Panc1 (cell line): Measurements from ENCODE around the gene PARP8. TPM values are rescaled to one million over a fixed set of nuclear protein-coding genes. Genes with fewer than 3 reads are reported as not detected.

Experiments
- ATAC-seq: fragments of 200-7000 bp; cut with Tn5 transposase; 2 replicates; pipeline ENCODE4 v1.9.1; 2020; ENCODE audit warnings: mild to moderate bottlenecking, moderate library complexity
- BruUV-seq: library from RNA; stranded (reverse); fragments of 400-500 nt; replicated peaks from 2 replicates; lab custom pipeline; 2021; lab: Mats Ljungman, UMichigan
- CTCF ChIA-PET: fragments of 300-600 bp; sonication (Branson Sonifier 250); formaldehyde crosslinking; loops from one replicate; lab custom pipeline; 2022; ENCODE audit warnings: antibody characterized with exemption; lab: Charles Lee
- POLR2A ChIA-PET: fragments of 300-600 bp; sonication (Branson Sonifier 250); formaldehyde crosslinking; loops from one replicate; lab custom pipeline; 2022; ENCODE audit warnings: antibody characterized with exemption; lab: Charles Lee
- DNase-seq: peaks from one replicate; pipeline ENCODE4 v3.0.0-alpha.2; 2010; ENCODE audit warnings: low read depth, low spot score
- H3K27ac ChIP-seq: 2 replicates; pipeline ENCODE4 v1.5.1; 2011; ENCODE audit warnings: mild to moderate bottlenecking, low read length, inconsistent platforms
- H3K27me3 ChIP-seq: fragments of 200-500 bp; sonication (Bioruptor generic); 2 replicates; pipeline ENCODE4 v1.6.0; 2014; ENCODE audit warnings: low read length, inconsistent platforms; ENCODE audit not compliant: control insufficient read depth, insufficient read depth
- H3K36me3 ChIP-seq: fragments of 200-500 bp; sonication (Bioruptor generic); 2 replicates; pipeline ENCODE4 v1.5.1; 2014; ENCODE audit warnings: inconsistent platforms, mild to moderate bottlenecking, low read length, moderate library complexity; ENCODE audit not compliant: control insufficient read depth, insufficient read depth
- H3K4me1 ChIP-seq: 2 replicates; pipeline ENCODE4 v1.5.1; 2011; ENCODE audit warnings: inconsistent platforms, mild to moderate bottlenecking, low read length, moderate library complexity; ENCODE audit not compliant: control insufficient read depth, insufficient read depth
- H3K4me3 ChIP-seq, 2 experiments: 2 replicates each; pipeline ENCODE4 v1.5.1; 2011 to 2012; ENCODE audit warnings: low read depth in 2 of 2, low read length in 2 of 2, mild to moderate bottlenecking in 2 of 2, inconsistent platforms in 1 of 2, moderate library complexity in 1 of 2
- H3K9me3 ChIP-seq: fragments of 200-500 bp; sonication (Bioruptor generic); 2 replicates; pipeline ENCODE4 v1.5.1; 2014; ENCODE audit warnings: low read depth, mild to moderate bottlenecking, inconsistent platforms, low read length, moderate library complexity; ENCODE audit not compliant: control insufficient read depth, insufficient read depth
- CTCF ChIP-seq: fragments of 450-650 bp; IDR thresholded peaks from 2 replicates; pipeline ENCODE4 v1.5.1; 2017; ENCODE audit warnings: mild to moderate bottlenecking
- POLR2AphosphoS5 ChIP-seq: IDR thresholded peaks from 2 replicates; pipeline ENCODE4 v1.6.1; 2012; ENCODE audit warnings: mild to moderate bottlenecking, low read depth, low read length, moderate library complexity
- REST ChIP-seq, 2 experiments: IDR thresholded peaks; 2 replicates each; pipeline ENCODE4 v1.6.1; 2011 to 2012; ENCODE audit warnings: low read depth in 2 of 2, control low read depth in 1 of 2, low read length in 1 of 2, mild to moderate bottlenecking in 1 of 2, moderate library complexity in 1 of 2; ENCODE audit not compliant: insufficient read depth in 1 of 2
- SIN3A ChIP-seq: IDR thresholded peaks from 2 replicates; pipeline ENCODE4 v1.6.1; 2012; ENCODE audit warnings: low read depth, mild to moderate bottlenecking, low read length, moderate library complexity, borderline replicate concordance; ENCODE audit not compliant: insufficient read depth
- TCF7L2 ChIP-seq: IDR thresholded peaks from 2 replicates; pipeline ENCODE4 v1.6.1; 2011; ENCODE audit warnings: mild to moderate bottlenecking, low read depth, low read length, inconsistent platforms
- in situ Hi-C: cut with HindIII; loops from 2 replicates; pipeline ENCODE4 v1.10.0; 2016; ENCODE audit warnings: low sequenced_read_pairs, low pct_unique_long_range_greater_than_20kb
- intact Hi-C: fragments of 100-400 bp; cut with micrococcal nuclease; formaldehyde crosslinking; loops from one replicate; pipeline ENCODE4 v1.10.0; 2022; ENCODE audit not compliant: unreplicated experiment
- total RNA-seq: library from RNA; stranded (reverse); gene quantifications from one replicate; pipeline ENCODE4 v1.2.1, GENCODE V29; 2021; ENCODE audit not compliant: unreplicated experiment

PARP8 gene
- total RNA-seq, 1 experiment from 2014 or later = 20.2 TPM

DNA sequence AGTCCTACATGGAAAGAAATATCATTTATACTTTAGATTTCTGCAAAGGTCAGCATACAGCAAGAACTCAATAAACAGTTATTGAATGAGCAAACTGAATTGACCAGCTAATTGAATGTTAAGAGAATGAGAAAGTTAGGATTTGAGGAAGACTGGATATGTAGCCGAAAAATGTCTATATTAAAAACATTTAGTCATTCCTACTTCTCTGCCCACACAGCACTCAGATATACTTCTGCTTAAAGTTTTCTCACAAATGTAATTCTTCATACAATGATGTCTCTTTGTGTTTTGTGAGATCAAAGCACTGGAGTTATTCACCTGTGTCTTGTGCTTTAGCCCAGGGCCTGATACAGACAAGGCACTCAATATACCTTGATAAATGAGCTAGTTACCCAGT, 188.6 kb downstream of the PARP8 start:
- DNase-seq = no peak
- BruUV-seq = no TSS peak
- POLR2A ChIA-PET = no interaction called here

GRCh38 chr5:50856401-50857119, 190.1 kb downstream of the PARP8 start:
- Histone ChIP-seq H3K27me3 (peaks cover 2% of the 10 kb centered on the region; the same call in 1 of the 2 replicates), H3K27ac (no peak overlapping the region), H3K4me1 (no peaks in the 10 kb centered on the region), H3K36me3 (no peaks in the 10 kb centered on the region), H3K9me3 (no peaks in the 10 kb centered on the region), H3K4me3 (no peak overlapping the region)
- DNase-seq (no peak), ATAC-seq (no peak)
- in situ Hi-C loops (no loop called here), intact Hi-C loops (no loop called here)
- TF ChIP-seq REST (IDR thresholded peaks at IDR 0.05; ENCODE audit: insufficient read depth in 1 of 2, low read depth in 2 of 2, low read length in 1 of 2) (no peak), CTCF (no peak), SIN3A (no peak), POLR2AphosphoS5 (no peak), TCF7L2 (no peak)
- BruUV-seq = no TSS peak
- CTCF ChIA-PET = no interaction called here
- POLR2A ChIA-PET = no interaction called here

More for the DNA sequence above, 188.6 kb downstream of the PARP8 start:
- peaks cover 2% of the 10 kb centered on the region; the same call in 1 of the 2 replicates for H3K27me3 ChIP-seq
- H3K36me3 ChIP-seq = no peaks in the 10 kb centered on the region
- H3K4me3 ChIP-seq = no peak overlapping the region
- in situ Hi-C loops (no loop called here), intact Hi-C loops (no loop called here)
- no peaks in the 10 kb centered on the region for H3K9me3 ChIP-seq
- CTCF ChIA-PET = no interaction called here
- H3K27ac ChIP-seq = no peak overlapping the region
- TF ChIP-seq REST (IDR thresholded peaks at IDR 0.05; ENCODE audit: insufficient read depth in 1 of 2, low read depth in 2 of 2, low read length in 1 of 2) = no peak
- no peak for TF ChIP-seq POLR2AphosphoS5
- no peak for TF ChIP-seq SIN3A
- TF ChIP-seq TCF7L2 = no peak
- no peak for TF ChIP-seq CTCF
- H3K4me1 ChIP-seq = no peaks in the 10 kb centered on the region
- ATAC-seq = no peak
